SH-SY5Y (cell line): ENCODE data around the gene ARIH1.

ENCODE experiments used
- GATA2 ChIP-seq: IDR thresholded peaks from 2 replicates; pipeline ENCODE4 v1.6.1; 2011; ENCODE audit warnings: mild to moderate bottlenecking, low read depth, low read length
- GATA3 ChIP-seq: IDR thresholded peaks from 2 replicates; pipeline ENCODE4 v1.6.1; 2011; ENCODE audit warnings: low read depth, mild to moderate bottlenecking, low read length, moderate library complexity

GRCh38 chr15:72585025-72585424 is 110.9 kb downstream of the ARIH1 start:
- TF ChIP-seq GATA2: no peak
- TF ChIP-seq GATA3: no peak
